ENCODE measurements around the gene ACER1.

The ACER1 gene

DNA sequence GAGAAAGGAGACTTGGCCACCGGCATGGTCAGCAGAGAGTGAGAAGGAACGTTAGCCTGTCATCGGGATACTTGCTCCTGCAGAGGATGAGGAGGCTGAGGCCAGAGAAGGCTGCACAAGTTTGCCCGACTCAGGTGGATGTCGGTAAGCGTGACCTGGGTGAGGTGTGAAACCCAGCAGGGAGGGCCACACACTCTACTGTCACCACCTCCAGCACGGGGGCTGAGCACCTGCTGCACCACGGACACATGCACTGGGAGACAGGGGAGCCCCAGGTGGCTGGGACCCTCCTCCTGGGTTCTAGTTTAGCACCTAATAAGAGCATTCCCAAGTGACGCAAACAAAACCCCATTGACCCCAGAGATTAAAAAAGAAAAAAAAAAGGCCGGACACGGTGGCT, 70.9 kb downstream of the ACER1 start:
- TF ChIP-seq, protein P1, sequence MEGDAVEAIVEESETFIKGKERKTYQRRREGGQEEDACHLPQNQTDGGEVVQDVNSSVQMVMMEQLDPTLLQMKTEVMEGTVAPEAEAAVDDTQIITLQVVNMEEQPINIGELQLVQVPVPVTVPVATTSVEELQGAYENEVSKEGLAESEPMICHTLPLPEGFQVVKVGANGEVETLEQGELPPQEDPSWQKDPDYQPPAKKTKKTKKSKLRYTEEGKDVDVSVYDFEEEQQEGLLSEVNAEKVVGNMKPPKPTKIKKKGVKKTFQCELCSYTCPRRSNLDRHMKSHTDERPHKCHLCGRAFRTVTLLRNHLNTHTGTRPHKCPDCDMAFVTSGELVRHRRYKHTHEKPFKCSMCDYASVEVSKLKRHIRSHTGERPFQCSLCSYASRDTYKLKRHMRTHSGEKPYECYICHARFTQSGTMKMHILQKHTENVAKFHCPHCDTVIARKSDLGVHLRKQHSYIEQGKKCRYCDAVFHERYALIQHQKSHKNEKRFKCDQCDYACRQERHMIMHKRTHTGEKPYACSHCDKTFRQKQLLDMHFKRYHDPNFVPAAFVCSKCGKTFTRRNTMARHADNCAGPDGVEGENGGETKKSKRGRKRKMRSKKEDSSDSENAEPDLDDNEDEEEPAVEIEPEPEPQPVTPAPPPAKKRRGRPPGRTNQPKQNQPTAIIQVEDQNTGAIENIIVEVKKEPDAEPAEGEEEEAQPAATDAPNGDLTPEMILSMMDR (IDR thresholded peaks at IDR 0.05; ENCODE audit: insufficient read depth, low read depth, low read length, missing control alignments) = no peak
- H3K4me3 ChIP-seq (ENCODE audit: low read length) = no peak overlapping the region
- no peak for DNase-seq (ENCODE audit: low read depth)

- TF ChIP-seq, protein P1 (IDR thresholded peaks at IDR 0.05; ENCODE audit: insufficient read depth, low read depth, low read length, missing control alignments) = no peak
Measured at GRCh38 chr19:6261883-6262282, 71.5 kb downstream of the ACER1 start.

DNA sequence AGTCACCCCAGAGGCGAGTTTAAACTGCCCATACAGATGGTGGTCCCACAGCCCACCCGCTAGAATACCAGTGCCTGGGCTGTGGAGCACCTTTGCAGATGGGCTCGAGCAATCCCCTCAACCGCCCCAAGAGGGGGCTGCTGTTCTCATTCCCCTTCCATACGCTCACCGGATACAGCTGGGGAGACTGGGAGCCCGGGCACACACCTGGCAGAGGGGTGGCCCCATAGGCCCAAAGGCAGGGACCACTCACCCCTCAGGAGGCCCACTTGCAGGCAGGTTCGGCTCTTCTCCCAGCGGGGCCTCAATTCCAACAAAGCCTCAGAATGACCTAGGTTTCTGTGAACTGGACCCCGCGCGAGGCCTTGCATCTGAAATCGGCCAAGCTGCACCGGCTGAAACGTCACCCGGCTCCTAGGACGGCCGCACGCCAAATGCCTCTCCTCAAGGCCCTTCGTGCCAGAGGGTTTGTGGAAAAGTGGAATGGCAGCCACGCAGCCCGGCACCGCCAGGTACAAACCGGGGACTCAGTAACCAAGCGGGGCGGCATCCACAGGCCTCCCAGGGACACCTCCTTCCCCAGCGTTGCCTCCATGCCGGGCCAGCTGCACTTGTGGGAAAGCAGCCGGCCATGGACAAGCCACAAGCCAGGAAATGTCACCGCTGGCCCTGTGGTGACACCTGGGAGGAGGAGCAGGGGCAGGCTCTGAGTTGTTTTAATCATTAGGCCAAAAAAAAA, 72.3 kb downstream of the ACER1 start:
- peak; percentile 35 for DNase-seq (ENCODE audit: low read depth)
- TF ChIP-seq, protein P1 (IDR thresholded peaks at IDR 0.05; ENCODE audit: insufficient read depth, low read depth, low read length, missing control alignments) = peak; percentile 56
- no peak overlapping the region for H3K4me3 ChIP-seq (ENCODE audit: low read length)

More at GRCh38 chr19:6261883-6262282, 71.5 kb downstream of the ACER1 start:
- no peak overlapping the region for H3K4me3 ChIP-seq (ENCODE audit: low read length)
- no peak for DNase-seq (ENCODE audit: low read depth)

- TF ChIP-seq, protein P1 (IDR thresholded peaks at IDR 0.05; ENCODE audit: insufficient read depth, low read depth, low read length, missing control alignments) = no peak
- H3K4me3 ChIP-seq (ENCODE audit: low read length) = no peak overlapping the region
Measured at GRCh38 chr19:6260376-6260775, 73.0 kb downstream of the ACER1 start.

GRCh38 chr19:6259312-6259861, 74.0 kb downstream of the ACER1 start:
- DNase-seq (ENCODE audit: low read depth) = no peak

More at GRCh38 chr19:6260376-6260775, 73.0 kb downstream of the ACER1 start:
- no peak for DNase-seq (ENCODE audit: low read depth)

GRCh38 chr19:6258812-6259311, 74.5 kb downstream of the ACER1 start:
- DNase-seq (ENCODE audit: low read depth) = no peak
- no peak overlapping the region for H3K4me3 ChIP-seq (ENCODE audit: low read length)
- TF ChIP-seq, protein P1 (IDR thresholded peaks at IDR 0.05; ENCODE audit: insufficient read depth, low read depth, low read length, missing control alignments) = no peak

More at GRCh38 chr19:6259312-6259861, 74.0 kb downstream of the ACER1 start:
- TF ChIP-seq, protein P1 (IDR thresholded peaks at IDR 0.05; ENCODE audit: insufficient read depth, low read depth, low read length, missing control alignments) = no peak
- H3K4me3 ChIP-seq (ENCODE audit: low read length) = no peak overlapping the region
